ENCODE measurements around the gene HRH4.

The HRH4 gene

DNA sequence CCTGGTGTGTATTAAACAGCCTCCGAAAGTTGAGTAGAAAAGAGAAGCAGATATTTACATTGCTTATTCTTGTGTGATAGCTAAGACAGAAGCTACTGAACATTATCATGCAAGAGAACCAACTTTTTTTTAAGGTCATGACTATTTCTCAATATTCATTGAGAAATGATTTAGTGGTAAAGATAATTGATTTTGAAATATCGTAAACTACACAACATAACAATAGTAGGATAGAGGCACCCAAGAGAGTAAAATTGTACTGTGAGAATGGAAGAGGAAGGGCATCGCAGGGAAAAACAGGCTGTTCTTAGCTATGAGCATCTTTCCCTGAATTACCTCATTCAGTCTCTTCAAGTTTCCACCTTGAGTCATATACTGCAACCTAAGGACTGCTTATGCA is 25.2 kb downstream of the HRH4 start:
- Mint-ChIP-seq H3K4me3 (no peak overlapping the region), H3K27me3 (peaks cover 9% of the 10 kb centered on the region), H3K27ac (no peak overlapping the region), H3K4me1 (peaks cover 2% of the 10 kb centered on the region), H3K36me3 (ENCODE audit: low read depth) (no peaks in the 10 kb centered on the region), H3K9me3 (no peaks in the 10 kb centered on the region)
- no peak for ATAC-seq
- no peak for DNase-seq

DNA sequence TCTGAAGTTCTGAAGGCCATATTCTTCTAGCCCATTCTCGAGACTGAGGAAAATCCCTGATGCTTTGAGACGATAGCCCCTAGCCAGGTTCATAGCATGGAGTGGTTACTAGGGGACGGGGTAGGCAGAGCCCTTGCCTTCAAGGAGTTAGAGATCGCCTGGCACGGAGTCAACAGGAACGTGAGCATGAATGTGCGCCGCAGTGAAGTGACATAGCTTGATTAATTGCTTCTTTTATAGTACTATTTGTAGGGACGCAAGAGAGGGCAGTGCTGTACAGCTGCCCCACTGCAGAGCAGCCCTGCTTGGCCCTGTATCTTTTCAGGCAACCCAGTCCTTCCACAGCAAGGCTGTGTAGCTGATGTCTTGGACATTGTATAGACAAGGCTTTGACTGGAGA is 26.2 kb downstream of the HRH4 start:
- Mint-ChIP-seq H3K9me3 (no peaks in the 10 kb centered on the region), H3K4me3 (no peak overlapping the region)
- no peak for ATAC-seq

DNA sequence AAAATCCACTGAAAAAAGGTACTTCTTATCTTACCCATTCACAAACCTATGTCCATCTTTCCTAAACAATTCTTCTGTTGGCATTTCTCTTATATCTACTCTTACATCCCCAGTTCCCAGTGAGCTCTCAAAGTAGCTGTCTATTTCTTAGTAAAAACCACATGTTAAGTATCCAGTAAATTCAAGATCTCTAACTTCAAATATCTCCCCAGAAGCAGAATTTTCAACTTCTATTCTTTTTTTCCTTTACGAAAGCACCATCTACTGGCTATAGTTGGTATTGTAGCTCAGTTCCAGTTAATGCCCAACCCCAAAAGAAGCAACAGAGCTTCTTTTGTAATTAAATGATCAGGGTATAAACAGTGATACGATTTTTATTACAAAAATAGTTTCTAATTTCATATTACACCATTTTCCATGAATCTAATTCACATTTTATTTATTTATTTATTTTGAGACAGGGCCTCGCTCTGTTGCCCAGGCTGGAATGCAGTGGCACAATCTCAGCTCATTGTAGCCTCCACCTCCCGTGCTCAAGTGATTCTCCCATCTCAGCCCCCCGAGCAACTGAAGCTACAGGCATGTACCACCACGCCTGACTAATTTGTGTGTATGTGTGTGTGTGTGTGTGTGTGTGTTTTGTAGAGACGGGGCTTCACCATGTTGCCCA is 28.5 kb downstream of the HRH4 start:
- Mint-ChIP-seq H3K9me3 (no peaks in the 10 kb centered on the region), H3K4me3 (no peak overlapping the region), H3K27me3 (peaks cover 6% of the 10 kb centered on the region), H3K36me3 (ENCODE audit: low read depth) (no peaks in the 10 kb centered on the region), H3K27ac (no peak overlapping the region), H3K4me1 (peaks cover 12% of the 10 kb centered on the region)
- no peak for DNase-seq
- no peak for ATAC-seq

More for the DNA sequence above, 26.2 kb downstream of the HRH4 start:
- DNase-seq: no peak
- no peak overlapping the region for H3K27ac Mint-ChIP-seq
- H3K27me3 Mint-ChIP-seq: peaks cover 9% of the 10 kb centered on the region
- no peaks in the 10 kb centered on the region for H3K36me3 Mint-ChIP-seq (ENCODE audit: low read depth)
- H3K4me1 Mint-ChIP-seq: peaks cover 3% of the 10 kb centered on the region

DNA sequence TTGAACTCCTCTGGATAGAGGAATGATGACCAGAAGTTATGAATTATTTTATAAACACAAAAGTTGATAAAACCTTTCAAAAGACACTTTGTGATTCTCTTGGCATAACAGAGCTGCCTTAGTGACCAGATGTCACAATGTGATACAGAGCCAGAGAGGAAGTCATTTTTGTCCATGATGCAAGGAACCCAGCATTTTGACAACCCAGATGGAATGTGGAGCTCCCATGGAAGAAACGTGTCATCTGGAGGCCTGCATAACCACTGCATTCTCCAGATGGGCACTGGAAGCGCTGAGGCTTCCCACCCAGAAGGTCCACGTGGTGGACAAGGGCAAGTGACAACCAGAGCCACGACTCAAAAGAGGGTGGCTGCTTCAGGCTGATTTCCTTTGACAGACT is 30.1 kb downstream of the HRH4 start:
- no peaks in the 10 kb centered on the region for H3K36me3 Mint-ChIP-seq (ENCODE audit: low read depth)
- H3K4me1 Mint-ChIP-seq: peaks cover 12% of the 10 kb centered on the region
- DNase-seq (no peak), ATAC-seq (no peak)
- no peaks in the 10 kb centered on the region for H3K9me3 Mint-ChIP-seq
- no peak overlapping the region for H3K27ac Mint-ChIP-seq
- no peak overlapping the region for H3K4me3 Mint-ChIP-seq
- peaks cover 7% of the 10 kb centered on the region for H3K27me3 Mint-ChIP-seq

DNA sequence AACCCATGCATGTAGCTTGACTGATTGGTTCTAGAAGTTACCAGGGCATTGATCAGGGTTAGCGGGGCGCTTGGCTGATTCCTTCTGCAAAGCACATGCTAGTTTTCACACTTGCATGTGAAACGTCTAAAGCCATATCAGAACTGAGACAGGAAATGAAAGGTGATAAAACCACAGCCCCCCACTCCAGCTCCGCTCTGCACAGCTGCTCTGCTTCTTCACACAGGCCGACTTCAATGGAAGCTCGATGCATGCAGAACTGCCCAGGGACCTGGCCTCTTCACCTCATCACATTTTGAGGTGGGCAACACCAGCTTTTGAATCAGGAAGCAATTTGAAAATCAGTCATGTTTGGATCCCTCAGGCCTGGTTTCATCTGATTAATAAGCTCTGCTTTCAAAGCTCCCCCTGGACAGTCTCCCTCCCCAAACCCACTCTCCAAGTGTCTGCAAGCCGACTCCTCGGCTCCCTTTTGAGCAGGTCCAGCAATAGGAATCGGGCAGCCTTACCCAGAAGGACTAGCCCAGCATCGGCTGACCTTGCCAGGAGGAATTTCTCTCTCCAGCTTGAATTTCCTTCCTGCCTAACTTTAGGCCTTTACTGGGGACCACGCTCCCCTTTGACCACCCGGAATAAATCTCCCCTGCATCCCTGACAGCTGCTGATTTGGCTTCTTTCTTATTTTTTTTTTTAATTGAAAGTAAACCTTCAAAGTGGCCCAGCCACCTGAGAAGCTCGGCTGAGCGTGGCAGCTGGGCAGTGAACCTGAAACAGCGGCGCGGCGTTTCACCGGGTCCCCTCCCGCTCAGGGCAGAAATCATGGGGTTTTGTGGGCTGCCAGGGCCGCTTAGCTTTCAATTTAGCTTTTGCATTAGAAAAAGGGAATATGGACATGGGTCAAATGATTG is 31.7 kb downstream of the HRH4 start:
- Mint-ChIP-seq H3K36me3 (ENCODE audit: low read depth) (no peaks in the 10 kb centered on the region), H3K4me1 (peaks cover 12% of the 10 kb centered on the region), H3K9me3 (no peaks in the 10 kb centered on the region), H3K27me3 (peaks cover 10% of the 10 kb centered on the region), H3K4me3 (no peak overlapping the region), H3K27ac (no peak overlapping the region)
- peak; percentile 8 for DNase-seq
- no peak for ATAC-seq

DNA sequence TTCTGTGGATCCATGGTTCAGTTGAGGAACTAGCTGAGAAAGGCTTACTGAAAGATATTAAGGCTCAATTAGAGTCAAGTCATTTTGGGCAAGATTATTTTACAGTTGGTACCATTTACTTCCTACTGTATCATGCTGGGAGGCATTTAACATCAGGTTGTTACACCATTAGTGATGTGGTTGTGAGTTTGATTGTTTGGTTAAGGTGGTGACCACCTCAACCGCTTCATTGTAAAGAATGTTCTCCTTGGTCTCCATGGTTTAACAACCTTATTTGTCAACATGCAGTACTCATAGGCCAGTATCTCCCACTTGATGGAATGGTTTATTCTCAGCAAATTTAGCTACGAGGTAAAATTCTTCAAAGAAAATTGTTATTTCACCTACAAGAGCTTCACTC is 34.1 kb downstream of the HRH4 start:
- Mint-ChIP-seq H3K27ac (no peak overlapping the region), H3K4me1 (peaks cover 10% of the 10 kb centered on the region), H3K9me3 (no peaks in the 10 kb centered on the region), H3K36me3 (ENCODE audit: low read depth) (no peaks in the 10 kb centered on the region), H3K27me3 (peaks cover 6% of the 10 kb centered on the region), H3K4me3 (no peak overlapping the region)
- ATAC-seq: no peak
- no peak for DNase-seq

DNA sequence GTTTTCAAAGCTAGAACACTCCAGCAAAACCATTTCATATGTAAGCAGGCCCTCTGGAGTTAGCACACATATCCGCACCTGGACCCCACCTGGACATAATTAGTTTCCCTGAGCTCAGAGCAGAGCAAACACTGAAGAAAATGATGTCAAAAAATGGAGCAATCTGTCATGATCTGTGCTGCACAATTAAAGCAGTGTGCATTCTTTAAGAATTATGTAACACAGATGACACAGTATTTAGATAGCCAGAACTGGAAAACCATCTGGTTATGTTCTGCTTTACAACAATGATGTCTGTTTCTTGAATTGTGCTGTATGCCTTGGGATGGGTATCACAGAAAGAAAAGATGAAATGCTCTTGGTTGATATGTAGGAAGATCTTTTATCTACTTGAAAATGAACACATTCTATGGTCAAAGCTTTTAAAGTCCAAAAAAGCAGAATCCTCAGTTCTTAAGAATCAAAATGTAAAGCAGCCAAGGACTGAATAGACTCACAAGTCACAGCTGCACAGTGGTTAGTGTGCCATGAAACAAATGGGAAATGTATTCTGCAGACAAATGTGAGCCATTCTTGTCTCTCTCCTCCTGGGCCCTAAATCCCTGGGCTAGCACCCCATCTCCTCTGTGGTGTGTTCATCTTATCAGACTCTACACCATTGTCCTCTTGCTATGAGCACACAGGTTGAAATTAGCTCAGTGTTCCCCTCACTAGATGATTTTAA is 36.8 kb downstream of the HRH4 start:
- H3K9me3 Mint-ChIP-seq: no peaks in the 10 kb centered on the region
- H3K36me3 Mint-ChIP-seq (ENCODE audit: low read depth): no peaks in the 10 kb centered on the region
- no peak overlapping the region for H3K27ac Mint-ChIP-seq
- DNase-seq: no peak
- H3K4me3 Mint-ChIP-seq: no peak overlapping the region
- ATAC-seq: no peak
- peaks cover 8% of the 10 kb centered on the region for H3K27me3 Mint-ChIP-seq
- peaks cover 4% of the 10 kb centered on the region for H3K4me1 Mint-ChIP-seq

DNA sequence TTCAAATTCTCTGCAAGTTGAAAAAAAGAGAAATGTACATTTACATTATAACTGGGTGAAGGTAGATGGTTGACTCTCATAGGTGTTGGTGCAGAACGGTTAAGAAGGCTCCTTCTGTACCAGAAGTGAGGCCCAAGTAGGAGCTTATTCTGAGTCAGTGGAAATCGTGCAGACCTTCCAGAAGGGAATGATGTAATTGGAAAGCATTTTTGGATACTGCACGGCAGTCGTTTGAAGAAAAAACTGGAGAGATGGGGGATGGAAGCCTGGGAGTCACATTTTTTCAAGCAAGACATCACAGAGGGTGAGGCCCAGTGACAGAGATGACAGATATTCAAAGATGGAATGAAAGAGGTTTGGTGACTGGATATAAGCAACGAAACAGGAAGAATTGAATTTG is 39.4 kb downstream of the HRH4 start:
- ATAC-seq: no peak
- peaks cover 4% of the 10 kb centered on the region for H3K27me3 Mint-ChIP-seq
- H3K27ac Mint-ChIP-seq: no peak overlapping the region
- H3K4me1 Mint-ChIP-seq: no peaks in the 10 kb centered on the region
- no peaks in the 10 kb centered on the region for H3K9me3 Mint-ChIP-seq
- H3K4me3 Mint-ChIP-seq: no peak overlapping the region
- no peak for DNase-seq
- no peaks in the 10 kb centered on the region for H3K36me3 Mint-ChIP-seq (ENCODE audit: low read depth)

DNA sequence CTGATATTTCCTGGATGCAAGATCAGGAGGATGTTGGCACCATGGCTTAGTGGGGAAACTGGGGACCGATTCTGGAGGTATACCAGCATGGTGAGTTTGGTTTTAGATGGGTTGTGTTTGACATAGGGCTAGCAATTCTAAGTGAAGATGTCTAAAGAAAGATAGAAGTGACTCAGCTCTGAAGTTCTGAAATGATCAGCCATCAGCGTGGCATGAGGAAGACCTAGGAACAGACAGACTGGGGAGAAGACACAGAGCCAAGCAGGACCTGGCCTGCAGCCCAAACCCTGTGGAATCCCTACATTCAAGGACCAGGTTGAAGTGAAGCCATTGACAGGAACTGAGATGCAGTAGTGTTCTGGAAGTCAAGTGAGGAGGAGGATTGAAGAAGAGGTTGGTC is 39.8 kb downstream of the HRH4 start:
- Mint-ChIP-seq H3K9me3 (no peaks in the 10 kb centered on the region), H3K27me3 (peaks cover 4% of the 10 kb centered on the region), H3K27ac (no peak overlapping the region), H3K4me1 (no peaks in the 10 kb centered on the region), H3K4me3 (no peak overlapping the region), H3K36me3 (ENCODE audit: low read depth) (no peaks in the 10 kb centered on the region)
- DNase-seq (no peak), ATAC-seq (no peak)

DNA sequence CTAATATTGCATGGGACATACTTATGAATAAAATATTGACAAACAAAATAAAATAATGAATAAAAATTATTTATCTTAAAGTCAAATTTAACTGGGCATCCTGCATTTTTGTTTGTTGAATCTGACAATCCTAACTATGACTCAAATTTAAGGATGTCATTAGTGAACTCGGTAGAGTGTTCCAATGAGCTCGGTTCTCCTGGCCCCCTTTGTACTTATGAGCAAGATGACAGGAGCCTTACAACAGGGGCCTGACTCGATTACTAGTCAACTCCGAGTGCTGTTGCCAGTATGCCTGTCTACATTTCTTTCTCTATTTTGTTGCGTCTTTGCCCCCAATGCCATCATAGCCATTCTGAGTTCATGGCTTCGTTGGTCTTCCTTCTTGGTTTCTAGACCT is 40.3 kb downstream of the HRH4 start:
- Mint-ChIP-seq H3K9me3 (no peaks in the 10 kb centered on the region), H3K4me3 (no peak overlapping the region), H3K4me1 (no peaks in the 10 kb centered on the region), H3K27me3 (peaks cover 4% of the 10 kb centered on the region), H3K27ac (no peak overlapping the region), H3K36me3 (ENCODE audit: low read depth) (no peaks in the 10 kb centered on the region)
- DNase-seq (no peak), ATAC-seq (no peak)

DNA sequence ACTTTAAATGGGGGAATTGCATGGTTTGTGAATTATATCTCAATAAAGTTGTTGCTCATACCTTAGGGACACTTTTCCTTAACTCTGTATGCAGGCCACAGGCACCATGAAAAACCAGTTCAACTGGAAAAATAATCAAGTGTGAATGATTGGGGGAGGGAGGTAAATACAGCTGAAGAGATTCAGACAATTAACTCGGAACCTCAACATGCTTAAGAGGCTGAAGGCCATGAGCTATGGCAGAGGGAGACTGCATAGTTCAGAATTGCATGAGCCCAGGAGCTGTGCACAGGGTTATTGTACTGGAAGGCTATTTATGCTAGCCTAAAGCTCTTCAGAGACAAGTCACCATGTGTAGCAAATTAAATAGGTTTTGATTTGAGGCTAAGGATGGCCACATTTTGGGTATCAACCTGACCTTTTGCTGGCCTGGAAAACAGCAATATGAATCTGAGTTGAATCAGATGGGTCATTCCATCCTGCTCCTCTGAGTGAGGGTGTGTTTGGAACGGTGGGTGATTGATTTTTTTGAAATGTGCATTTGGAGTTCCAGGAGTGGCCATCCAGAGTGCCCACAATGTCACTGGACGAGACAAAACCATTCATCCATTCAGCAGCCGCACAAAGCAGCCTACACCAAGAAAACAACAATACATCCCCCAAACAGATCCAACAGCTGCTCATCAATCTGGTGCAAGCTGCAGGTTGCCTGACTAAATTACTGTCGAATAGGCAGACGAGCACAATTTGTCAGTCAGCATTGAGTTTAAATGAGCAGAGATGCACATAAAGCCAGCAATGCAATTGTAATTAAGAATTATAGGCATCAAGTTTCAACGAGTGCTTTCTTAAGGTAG is 42.5 kb downstream of the HRH4 start:
- no peak overlapping the region for H3K27ac Mint-ChIP-seq
- DNase-seq (no peak), ATAC-seq (no peak)
- H3K4me1 Mint-ChIP-seq: no peaks in the 10 kb centered on the region
- no peaks in the 10 kb centered on the region for H3K36me3 Mint-ChIP-seq (ENCODE audit: low read depth)
- no peak overlapping the region for H3K4me3 Mint-ChIP-seq
- peaks cover 3% of the 10 kb centered on the region for H3K27me3 Mint-ChIP-seq
- H3K9me3 Mint-ChIP-seq: no peaks in the 10 kb centered on the region

DNA sequence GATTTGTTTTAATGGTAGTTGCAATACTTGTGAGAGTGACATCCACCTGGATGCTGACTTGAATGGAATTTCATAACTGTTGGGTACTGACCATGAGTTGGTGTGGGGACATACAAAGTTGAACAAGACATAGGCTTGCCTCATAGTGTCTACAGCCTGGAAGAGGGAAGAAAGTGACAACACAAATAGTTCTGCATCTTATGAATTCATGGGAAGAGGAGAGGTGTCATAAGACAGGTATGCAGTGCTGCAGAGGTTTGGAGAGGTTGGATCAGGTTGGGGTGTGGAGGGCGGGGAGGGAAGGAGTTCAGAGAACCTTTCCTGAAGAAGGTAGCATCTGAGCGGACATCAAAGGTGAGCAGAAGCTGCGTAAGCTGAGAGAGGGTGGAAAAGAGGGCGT is 44.0 kb downstream of the HRH4 start:
- Mint-ChIP-seq H3K9me3 (no peaks in the 10 kb centered on the region), H3K4me1 (no peaks in the 10 kb centered on the region), H3K36me3 (ENCODE audit: low read depth) (no peaks in the 10 kb centered on the region), H3K27ac (no peak overlapping the region), H3K27me3 (peaks cover 3% of the 10 kb centered on the region), H3K4me3 (no peak overlapping the region)
- ATAC-seq (no peak), DNase-seq (no peak)

DNA sequence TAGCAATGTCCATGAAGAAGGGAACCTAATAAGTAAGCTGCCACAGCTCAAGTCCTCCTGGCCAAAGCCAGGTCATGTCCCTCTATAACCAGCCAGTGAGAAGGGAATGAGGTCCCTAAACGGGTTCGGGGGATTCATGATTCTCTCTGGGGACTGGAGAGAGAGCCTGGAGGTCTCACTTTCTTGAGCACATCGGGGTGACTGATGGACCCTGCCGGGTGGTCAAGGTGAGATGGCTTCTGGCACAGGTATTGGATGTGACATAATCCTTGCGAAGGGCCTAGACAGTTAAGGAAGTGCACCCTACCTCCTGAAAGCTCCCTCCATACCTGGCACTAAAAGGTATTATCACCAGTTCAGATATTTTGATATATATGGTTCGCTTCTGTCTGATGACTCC is 45.7 kb downstream of the HRH4 start:
- no peaks in the 10 kb centered on the region for H3K36me3 Mint-ChIP-seq (ENCODE audit: low read depth)
- H3K4me3 Mint-ChIP-seq: no peak overlapping the region
- DNase-seq (no peak), ATAC-seq (no peak)
- H3K9me3 Mint-ChIP-seq: no peaks in the 10 kb centered on the region
- no peaks in the 10 kb centered on the region for H3K4me1 Mint-ChIP-seq
- no peak overlapping the region for H3K27ac Mint-ChIP-seq
- H3K27me3 Mint-ChIP-seq: peaks cover 3% of the 10 kb centered on the region

DNA sequence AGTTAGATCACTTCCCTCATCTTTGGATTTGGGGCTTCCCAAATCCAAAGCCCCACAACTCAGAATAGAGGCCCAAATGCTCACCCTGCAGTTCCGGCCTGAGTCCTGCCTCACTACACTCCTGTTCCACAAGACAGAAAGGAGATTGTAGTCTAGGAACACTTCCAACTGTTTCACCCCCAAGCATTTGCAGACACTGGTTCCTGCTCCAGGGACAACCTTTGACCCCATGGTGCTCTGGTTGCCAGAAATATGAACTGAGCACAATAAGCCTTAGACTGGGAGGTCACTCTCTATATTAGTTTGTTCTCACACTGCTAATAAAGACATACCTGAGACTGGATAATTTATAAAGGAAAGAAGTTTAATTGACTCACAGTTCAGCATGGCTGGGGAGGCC is 49.0 kb downstream of the HRH4 start:
- Mint-ChIP-seq H3K9me3 (no peaks in the 10 kb centered on the region), H3K27me3 (peaks cover 2% of the 10 kb centered on the region), H3K4me1 (no peaks in the 10 kb centered on the region), H3K4me3 (no peak overlapping the region), H3K27ac (no peak overlapping the region), H3K36me3 (ENCODE audit: low read depth) (no peaks in the 10 kb centered on the region)
- ATAC-seq (no peak), DNase-seq (no peak)

Measured in activated naive CD8-positive, alpha-beta T cell treated with anti-CD3 and anti-CD28 coated beads, Interleukin-2, amount 50 U/mL, for 24 hours (primary cell).